ENCODE data around the gene SNCB.

SNCB gene

DNA sequence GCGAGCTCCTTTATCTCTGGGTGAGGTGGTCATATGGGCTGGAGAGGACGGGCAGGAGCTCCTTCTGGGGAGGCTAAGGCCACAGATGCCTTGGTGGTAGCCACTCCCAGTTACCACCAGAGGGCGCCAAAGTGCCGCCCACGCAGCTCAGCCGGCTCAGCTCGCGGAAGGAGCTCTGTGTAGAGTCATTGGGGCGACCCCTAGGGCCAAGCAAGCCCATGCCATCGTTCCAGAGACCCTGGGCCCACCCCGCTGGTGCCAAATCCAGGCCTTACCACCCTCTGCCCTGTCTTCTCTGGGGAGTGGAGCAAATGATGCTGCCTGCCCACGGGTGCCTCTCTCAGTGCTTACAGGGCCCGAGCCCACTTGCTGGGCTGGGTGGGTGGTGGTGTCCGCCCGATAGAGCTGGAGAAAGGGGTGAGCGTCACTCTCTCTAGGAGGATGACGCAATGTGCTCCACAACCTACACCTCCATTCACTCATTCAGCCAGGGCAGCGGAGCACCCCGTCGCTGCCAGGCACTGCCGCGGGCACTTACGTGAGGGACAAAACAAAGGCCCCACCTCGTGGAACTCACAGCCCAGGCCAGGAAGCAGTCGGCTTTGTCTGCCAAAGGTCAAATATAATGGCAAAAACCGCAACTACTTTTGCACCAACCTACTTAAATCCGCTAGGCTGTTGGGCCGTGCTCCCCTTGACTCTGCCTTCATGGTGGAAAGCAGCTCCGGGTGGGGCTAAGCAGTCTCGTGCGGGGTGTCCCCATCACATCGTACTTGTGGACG is 30.7 kb upstream of the SNCB start:
- DNase-seq, result peak; percentile 80

DNA sequence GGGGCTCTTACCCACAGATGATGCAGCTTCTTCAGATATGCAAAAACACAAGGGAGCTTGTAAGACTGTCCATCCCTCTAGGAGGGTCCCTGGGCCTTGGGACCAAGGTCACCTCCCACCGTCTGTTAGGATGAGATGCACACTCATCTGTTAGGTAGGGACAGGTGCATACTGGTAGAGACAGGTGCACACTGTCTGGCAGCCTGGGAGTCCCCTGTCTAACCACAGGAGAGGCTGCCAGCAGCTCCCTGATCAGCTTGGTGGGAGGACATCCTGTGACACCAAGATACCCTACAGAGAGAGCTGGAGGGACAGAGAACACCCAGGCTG is 30.2 kb upstream of the SNCB start:
- no peak for DNase-seq

DNA sequence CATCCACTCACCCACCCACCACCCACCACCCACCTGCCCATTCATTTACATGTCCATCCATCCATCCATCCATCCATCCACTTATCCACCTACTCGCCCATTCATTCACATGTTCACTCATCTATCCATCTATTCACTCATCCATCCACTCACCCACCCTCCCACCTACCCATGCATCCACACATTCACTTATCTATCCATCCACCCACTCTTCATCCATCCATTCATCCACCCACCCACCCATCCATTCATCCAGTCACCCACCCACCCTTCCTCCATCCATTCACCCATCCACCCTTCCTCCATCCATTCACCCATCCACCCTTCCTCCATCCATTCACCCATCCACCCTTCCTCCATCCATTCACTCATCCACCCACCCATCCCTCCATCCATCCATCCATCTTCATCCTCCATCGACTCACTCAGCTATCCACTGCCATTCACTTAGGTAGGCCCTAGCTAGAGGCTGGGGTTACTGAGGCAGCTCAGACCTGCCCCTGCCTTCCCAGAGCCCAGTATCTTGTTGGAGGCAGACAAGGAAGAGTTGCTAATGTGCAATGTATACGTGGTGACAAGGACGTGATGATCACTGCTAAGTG is 29.6 kb upstream of the SNCB start:
- DNase-seq, result no peak

DNA sequence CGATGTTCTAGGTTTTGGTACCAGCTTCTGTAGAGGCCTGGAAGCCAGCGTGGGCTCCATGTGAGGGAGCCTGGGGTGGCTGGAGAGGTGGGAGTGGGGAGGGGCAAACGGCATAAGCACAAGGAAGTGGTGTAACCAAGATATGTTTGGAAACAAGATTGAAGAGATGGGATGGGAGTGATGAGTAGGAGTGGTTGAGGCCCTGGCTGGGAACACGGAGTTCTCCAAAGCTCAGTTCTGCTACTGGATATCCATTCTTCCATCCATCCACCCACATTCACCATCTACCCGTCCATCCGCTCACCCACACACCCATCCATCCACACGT is 29.1 kb upstream of the SNCB start:
- DNase-seq, result no peak

DNA sequence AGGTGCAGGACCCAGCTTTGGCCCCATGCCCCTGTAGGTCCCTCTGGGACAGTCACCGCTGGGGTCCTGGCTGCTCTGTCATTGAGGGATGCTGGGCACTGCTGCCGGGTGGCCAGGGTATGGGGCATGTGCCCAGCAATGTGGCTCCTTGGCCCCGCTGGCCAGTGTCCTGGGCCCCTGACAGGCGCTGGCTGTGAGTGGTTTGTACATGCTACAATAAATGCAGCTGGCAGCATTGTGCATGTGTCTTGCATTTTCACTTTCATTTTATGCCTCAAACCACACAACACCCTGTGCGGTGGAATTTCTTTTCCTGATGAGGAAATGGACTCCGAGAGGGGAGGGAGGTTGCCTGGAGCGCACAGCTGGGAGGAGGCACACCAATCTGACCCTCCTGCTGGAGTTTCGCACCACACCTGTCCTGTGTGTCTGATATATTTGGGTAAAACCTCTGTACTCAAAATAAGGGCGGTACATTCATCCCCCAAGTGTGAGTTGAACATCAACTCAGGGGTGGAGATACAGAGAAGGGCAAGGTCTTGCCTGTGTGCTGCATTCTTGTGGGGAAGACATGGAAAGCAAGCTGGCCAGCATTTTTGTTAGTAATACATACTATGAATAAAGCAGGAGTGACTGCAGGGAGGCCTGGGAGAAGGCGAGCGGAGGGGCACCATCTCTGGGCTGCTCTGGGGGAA is 28.6 kb upstream of the SNCB start:
- DNase-seq, result no peak

DNA sequence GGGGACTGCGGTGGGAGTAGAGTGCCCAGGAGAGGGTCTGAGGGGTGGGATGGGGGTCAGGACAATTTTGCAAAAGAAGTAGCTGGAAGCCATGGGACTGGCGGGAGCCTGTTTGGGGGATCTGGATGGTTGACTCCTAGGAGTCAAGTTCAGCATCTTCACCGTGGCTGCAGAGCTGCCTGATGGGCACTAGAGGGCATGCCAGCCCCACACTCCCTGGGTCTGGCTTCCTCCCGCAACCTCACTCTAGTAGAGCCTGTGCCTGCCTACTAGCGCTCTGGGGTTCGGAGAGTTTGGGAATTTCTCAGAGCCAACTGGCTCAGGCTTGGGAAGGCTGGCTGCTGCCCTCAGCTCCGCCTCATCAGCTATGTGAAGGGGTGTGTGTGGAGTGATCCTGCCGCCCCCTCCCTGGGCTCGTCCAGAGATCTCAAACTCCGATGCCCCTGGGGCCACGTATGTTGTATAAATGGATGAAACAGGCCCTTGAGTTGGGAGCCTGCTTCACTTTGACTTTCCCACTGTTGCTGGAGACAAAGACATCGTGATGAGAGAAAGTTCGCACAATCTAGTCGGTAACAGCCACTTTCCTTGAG is 27.8 kb upstream of the SNCB start:
- peak; percentile 64 for DNase-seq

DNA sequence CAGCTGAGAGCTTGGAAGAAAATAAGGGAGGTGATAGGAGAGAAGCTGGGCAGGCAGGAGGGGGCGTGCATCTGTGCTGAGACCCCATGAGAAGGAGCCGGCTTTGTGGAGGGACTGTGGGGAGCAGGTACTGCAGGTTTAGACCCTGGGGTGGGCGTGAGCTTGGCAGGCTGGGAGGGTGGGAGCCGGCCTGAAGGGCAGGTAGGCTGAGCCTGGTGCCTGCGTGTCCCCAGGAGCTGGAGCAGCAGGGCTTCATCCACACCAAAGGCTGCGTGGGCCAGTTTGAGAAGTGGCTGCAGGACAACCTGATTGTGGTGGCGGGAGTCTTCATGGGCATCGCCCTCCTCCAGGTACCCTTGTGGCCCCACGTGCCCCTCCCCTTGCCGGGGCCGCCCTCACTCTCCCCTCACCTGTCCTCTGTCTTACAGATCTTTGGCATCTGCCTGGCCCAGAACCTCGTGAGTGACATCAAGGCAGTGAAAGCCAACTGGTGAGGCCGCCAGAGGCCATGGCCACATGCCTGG is 26.2 kb upstream of the SNCB start:
- no peak for DNase-seq

DNA sequence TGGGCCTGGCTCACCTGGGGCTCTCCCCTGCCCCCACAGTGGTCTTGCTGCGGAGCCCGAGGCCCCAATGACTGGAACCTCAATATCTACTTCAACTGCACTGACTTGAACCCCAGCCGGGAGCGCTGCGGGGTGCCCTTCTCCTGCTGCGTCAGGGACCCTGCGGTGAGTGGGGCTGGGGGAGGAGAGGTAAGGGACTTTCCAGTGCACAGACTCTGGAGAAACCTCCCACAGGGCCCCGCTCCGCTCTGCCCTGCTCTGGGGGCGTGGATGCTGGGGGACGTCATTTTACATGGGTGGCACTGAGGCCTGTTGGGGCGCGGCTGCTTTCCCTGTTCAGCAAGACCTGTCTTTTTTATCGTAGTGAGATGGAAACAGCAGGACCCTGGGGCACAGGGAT is 24.5 kb upstream of the SNCB start:
- no peak for DNase-seq

DNA sequence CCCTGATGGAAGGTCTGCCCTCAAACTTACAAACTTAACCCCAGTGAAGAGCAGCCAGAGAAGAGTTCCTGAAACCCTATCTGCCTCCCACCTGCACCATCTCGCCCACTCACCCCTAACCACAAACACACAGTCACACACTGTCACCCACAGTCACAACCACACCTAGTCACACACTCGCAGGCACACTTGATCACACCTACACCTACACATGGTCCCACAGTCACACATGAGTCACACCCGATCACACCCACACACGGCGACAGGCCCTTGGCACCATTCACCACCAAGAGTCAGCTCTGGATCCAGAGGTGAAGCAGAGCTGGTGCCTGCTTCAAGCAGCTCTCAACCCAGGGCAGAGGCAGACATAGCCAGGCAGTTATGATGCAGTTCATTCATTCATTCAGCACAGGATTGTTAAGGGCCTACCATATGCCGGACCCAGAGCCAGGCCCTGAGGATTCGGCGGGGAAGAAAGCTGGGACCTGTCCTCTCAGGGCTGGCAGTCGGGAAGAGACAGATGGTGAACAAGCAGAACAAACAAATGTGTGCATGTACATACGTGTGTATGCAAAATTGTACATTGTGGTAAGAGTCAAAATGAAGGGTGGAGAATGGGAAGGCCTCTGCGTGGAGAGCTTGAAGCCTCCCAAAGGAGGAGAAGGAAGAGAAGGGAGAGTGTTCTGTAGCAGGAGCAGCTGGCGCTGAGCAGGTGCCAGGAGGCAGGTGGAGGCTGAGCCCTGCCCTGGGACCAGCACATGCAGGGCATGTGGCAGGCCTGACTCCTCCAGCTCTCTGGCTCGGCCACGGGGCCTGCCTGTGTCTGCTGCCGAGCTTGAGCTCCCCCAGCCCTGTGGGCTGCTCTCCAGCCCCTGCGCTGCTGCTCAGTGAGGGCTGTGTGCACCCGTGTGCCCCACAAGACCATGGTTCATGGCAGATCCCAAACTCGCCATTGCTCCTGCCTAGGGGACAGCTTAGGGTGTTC is 23.4 kb upstream of the SNCB start:
- peak; percentile 78 for DNase-seq

DNA sequence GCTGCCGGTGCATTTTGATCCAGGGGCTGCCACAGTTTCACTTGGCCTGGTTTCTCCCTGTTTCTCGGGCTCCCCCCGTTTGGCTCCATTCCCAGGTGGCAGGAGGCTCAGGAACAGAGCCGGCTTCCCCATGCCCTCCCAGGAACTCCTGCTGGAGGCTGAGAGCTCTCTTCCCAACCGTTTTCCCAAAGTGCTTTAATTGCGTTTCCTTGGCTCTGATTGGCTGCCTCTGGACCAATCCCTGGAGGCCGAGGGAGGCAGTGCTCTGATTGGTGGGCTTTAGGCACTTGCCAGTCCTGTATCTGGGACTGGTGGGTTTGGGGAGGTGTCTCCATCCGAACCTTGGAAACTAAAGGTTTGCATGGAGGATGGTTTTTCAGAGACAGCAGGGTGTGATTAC is 21.8 kb upstream of the SNCB start:
- DNase-seq, result no peak

DNA sequence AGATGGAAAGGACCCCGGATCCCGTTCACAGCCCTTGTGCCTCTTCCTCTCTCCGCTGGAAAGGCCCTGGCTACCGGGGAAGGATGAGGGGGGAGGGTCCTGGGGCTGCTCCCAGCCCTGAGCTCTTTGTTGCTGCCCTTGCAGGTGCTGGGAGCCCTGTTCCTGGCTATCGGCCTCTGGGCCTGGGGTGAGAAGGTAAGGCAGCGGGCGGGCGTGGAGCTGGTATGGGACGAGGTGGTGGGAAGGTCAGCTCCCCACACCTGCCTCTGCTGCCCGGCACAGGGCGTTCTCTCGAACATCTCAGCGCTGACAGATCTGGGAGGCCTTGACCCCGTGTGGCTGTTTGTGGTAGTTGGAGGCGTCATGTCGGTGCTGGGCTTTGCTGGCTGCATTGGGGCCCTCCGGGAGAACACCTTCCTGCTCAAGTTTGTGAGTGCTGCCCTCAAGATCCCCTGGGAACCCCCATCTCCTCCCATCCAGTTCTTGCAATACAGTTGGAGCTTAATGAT is 21.2 kb upstream of the SNCB start:
- DNase-seq, result no peak

DNA sequence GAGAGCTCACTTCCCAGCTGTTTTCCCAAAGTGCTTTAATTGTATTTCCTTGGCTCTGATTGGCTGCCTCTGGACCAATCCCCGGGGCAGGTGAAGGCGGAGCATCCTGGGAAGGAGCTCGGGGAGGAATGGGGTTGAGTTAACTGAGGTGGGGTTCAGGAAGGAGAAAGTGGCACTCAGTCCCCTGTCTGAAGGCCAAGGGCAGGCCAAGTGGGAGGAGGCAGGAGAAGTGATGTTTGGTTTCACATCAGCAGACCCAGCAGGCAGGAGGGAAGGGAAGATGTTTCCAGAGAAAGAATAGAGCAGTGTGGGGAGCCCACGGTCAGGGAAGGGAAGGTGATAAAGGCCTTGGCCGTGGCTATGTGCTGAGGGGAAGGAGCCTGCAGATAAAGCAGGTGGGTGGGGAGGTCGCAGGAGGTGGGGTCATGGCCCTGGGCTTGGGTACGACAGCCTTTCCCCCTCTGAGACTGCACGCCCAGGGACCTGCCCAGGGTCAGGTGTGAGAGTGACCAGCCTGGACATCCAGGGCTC is 20.1 kb upstream of the SNCB start:
- DNase-seq, result no peak

DNA sequence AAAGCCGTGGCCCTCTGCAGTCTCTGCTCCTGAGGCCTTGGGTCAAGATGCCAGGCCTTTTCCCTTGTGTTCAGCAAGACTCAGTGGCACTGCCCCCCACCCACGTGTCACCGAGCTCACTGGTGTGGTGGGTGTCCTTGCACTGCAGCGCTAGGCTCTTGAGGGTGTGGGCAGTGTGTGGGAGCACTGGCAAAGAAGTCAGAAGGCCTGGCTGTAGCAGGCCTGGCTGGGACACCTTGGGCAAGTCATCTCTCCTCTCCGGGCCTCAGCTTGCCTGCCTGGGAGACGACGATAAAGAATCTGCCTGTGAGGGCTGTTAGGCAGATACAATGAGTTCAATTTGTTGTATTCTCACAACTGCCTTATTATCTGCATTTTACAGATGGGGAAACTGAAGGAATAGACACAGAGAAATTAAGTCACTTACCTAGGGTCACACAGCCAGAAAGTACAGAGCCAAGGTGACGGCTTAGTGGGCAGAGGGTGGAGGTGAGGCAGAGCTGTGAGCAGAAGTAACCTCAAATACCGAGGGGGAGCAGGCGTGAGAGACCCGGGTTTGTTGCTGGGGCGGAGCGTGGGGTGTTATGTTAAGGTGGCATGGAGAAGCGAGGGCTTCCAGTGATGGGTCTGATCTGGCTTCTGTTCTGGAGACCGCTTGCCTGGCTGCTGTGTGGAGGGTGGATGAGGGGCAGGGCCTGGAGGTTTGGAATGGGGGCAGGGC is 18.3 kb upstream of the SNCB start:
- DNase-seq, result no peak

DNA sequence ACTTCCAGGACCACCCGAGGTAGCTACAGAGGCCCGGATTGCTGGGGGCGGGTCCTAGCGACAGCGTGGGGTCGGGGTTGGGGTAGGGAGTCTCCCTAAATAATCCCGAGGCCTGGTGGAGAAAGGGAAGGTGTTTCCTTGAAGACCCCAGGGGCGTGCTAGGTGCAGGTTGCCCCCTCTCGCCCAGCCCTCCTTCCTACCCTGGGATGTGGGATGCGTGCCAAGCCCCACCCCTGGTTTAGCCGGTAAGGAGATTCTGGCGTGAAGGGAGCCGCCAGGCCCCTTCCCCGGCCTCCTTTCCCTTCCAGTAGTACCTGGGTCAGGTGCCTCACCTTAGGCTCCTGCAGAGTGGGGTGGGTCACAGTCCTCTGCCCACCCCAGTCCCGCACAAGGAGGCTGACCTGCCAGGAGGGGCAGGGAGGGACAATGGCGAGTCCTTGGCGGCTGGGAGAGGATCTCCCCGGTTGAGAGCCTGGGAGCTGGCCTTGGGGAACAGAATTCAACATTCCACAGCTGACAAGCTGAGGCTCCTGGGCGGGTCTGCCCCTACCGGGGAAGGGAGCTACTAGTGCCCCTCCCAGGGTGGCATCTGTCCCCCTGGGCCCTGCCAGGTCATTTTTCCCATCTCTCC is 17.6 kb upstream of the SNCB start:
- no peak for DNase-seq

DNA sequence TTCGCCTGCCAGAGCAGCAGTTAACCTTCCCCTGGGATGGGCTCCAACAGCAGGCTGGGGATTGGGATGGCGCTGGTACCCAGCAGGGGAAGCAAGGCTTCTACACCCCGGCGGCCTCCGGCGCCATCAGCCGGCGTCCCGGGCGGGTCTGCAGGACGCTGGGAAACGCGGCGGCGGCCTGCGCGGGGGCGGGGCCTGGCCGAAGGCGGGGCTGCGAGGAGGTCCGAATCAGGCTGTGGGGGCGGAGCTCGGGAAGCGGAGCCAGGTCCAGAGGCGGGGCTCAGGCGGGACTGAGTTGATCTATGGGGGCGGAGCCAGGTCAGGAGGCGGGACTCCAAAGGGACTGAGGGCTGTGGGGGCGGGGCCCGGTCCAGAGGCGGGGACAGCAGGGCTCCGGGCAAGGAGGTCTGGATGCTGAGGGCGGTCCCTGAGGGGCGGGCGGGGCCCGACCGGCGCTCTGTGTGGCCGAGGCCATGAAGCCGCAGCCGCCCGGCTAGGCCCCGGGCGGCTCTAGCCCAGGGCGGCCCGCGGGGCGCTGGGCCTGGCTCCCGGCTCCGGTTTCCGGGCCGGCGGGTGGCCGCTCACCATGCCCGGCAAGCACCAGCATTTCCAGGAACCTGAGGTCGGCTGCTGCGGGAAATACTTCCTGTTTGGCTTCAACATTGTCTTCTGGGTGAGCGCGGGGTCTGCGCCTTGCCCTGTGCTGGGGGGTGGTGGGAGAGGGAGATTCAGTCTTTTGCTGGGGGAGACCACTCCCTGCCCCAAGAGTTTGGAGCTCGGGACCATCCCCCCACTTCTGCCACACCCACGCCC is 16.9 kb upstream of the SNCB start, which contains the start of gene TSPAN17:
Gene TSPAN17, plus strand, starts transcription at position 455 of the 813 bp plus-strand sequence. Its CDS starts 132 bp downstream, at position 587.
- DNase-seq, result peak; percentile 99

DNA sequence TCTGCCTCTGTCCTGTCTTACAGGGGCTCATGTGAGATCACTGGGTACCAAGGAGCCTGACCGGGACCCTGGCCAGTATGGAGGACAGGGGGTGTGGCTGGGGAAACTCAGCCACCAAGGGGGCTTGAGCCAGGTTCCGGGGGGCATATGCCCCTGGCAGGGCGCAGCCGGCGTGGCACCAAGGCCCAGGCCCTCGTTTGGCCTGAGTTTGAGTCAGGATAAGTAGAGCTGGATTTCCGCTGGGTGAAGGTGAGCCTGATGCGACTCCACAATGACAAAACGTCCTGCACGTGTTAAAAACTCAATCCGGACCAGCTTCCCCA is 16.3 kb upstream of the SNCB start:
- DNase-seq, result no peak

DNA sequence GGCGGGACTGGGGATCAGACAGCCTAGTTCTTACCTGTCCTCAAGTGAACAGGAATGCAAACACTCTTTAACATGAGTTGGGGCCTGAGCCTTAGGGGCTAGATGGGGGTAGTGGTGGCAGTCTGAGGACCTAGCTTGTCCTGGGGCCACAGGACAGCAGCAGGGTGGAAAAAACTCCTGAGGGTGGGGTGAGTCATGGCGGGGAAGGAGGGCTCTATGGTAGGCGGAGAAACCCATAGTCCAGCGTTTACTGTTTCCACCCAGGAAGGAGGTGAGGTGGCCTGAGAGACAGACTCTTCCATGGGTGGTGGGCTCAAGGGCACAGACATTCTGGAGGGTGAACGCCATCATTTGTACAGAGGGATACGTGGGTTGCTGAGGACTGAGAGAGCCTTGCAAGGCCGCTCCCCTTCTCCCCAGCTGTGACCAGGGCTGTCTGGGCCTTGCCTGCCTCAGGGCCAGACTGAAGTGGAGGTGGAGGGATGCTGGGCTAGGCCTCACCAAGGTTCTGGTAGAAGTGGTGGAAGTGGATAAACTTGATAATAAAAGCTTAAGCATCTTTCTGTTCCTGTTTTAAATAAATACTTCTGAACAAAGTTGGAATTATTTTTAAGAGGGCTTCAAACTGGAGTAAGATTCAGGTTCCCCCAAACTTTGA is 15.8 kb upstream of the SNCB start:
- DNase-seq, result no peak

DNA sequence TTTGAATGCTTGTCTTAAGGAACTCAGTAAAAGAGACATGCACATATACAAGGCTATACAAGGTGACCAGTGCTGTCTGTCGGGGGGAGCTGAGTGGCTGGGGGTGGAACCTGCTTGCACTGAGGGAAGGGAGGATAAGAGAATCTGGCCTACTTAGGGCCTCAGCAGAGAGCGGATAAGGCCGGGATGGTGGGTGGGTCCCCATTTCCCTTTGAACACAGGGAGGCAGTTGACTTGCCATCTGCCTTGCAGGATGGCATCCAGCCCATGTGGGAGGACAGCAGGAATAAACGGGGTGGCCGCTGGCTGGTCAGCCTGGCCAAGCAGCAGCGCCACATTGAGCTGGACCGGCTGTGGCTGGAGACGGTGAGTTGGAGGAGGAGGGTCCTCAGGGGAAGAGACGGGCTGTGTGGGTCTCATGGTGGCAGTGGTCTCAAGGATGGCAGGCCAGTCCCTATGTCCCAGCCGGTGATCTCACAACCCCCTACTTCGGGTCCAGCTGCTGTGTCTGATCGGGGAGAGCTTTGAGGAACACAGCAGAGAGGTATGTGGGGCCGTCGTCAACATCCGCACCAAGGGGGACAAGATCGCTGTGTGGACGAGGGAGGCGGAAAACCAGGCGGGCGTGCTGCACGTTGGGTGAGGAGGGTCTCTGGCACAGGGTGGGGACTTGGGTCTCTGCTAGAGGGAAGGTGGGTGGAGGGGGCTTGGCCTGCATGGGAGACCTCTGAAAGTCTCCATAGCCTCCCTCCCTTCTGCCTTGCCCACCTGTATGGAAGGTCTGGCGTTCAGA is 14.7 kb upstream of the SNCB start:
- no peak for DNase-seq

DNA sequence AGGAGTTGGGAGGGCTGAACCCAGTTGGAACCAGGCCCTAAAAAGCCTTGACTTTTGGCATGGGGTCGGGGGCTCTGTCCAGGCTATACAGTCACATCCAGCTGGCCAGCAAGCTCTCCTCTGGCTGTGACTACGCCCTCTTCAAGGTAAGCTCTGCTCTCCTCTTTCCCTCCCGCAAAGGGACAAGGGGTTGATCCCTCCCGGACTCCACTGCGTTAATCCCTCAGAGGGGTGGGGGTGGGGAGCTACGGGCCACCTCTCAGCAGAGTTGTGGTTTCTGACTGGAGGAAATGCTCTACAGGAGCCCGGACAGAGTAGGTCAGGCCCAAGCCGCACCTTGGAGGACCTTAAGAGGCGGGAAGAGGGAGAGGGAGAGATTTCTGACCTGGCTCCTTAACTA is 14.0 kb upstream of the SNCB start:
- no peak for DNase-seq

All from stimulated activated CD4-positive, alpha-beta T cell treated with anti-CD3 and anti-CD28 coated beads, Interleukin-12 subunit alpha, Interleukin-12 subunit beta, amount 100 ng/mL, for 4 hours (primary cell).